GM12874 (cell line): ENCODE measurements around the gene SLC1A2.

Experiments used
- TF ChIP-seq, protein P1 (sequence below): IDR thresholded peaks from 2 replicates; pipeline ENCODE4 v1.5.1; 2011; ENCODE audit warnings: low read depth, mild to moderate bottlenecking, control low read depth, low read length, moderate library complexity; ENCODE audit not compliant: insufficient read depth

SLC1A2 gene

DNA sequence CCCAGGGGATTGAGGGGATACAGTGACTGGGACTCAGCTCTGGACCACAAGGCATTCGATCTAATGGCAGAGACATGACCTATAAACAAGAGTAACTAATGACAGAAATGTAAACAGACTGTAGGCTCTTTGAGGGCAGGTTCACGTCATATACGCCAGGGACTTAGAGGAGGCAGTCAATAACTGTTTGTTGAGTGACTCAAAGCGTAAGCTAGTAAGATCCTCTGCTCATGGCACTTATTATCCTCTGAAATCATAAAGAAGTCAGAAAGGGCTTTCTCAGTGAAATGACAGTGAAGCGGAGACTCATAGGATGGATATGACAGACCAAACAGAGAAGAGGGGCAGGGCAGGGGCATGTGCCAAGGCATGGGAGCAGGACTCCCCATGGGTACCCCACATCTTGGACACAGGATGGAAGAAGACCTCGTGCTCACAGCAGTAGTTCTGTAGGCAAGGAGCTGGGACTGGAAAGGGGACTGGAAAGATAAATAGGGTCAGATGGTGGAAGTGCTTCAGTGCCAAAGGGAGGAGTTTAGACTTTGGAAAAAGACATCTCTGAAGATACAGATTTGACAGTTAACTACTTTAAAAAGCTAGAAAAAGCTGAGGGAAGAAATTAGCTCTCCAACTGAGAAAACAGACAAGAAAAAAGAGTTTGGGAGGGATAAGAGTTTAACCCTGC, 72.7 kb downstream of the SLC1A2 start:
- TF ChIP-seq, protein P1, sequence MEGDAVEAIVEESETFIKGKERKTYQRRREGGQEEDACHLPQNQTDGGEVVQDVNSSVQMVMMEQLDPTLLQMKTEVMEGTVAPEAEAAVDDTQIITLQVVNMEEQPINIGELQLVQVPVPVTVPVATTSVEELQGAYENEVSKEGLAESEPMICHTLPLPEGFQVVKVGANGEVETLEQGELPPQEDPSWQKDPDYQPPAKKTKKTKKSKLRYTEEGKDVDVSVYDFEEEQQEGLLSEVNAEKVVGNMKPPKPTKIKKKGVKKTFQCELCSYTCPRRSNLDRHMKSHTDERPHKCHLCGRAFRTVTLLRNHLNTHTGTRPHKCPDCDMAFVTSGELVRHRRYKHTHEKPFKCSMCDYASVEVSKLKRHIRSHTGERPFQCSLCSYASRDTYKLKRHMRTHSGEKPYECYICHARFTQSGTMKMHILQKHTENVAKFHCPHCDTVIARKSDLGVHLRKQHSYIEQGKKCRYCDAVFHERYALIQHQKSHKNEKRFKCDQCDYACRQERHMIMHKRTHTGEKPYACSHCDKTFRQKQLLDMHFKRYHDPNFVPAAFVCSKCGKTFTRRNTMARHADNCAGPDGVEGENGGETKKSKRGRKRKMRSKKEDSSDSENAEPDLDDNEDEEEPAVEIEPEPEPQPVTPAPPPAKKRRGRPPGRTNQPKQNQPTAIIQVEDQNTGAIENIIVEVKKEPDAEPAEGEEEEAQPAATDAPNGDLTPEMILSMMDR, result no peak

DNA sequence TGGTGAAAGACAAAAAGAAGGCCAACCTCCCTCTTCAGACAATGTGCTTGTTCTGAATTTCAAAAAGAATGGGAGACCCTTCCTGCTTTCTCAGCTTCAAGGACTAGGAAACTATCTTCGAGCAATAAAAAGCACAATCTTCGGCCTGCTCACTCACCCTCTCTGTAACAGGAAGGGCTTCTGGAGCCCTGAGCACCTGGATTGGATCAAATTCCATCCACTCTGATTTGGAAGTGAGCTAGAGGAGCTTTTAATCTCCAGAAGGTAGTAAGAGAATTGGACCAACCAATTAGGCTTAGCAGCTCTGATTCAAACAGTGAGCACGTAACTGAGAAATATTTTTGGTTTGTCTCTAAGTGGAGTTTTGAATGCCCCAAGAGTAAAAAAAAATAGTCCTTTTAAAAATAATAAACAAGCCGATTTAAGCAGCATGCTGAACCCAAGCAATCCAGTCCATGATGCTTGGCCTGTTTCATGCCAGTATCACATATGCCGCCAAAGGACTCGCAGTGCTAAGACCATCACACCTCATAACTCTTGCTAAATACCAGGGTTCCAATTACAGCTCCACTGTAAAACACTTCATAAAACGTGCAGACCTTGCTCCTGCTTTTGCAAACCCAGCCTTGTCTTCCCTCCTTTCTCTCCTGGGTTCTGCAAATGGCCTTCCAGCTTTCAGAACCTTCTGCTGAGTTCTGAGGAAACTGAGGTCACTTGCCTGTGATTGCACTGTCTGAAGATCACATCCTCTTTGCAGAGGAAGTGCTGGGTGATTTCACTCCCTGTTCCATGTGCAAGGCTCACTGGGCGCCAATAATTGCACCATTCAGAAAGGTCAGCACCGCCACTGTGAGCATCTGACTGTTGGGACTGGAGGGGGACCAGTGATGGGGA, 74.4 kb downstream of the SLC1A2 start:
- TF ChIP-seq, protein P1, result no peak

DNA sequence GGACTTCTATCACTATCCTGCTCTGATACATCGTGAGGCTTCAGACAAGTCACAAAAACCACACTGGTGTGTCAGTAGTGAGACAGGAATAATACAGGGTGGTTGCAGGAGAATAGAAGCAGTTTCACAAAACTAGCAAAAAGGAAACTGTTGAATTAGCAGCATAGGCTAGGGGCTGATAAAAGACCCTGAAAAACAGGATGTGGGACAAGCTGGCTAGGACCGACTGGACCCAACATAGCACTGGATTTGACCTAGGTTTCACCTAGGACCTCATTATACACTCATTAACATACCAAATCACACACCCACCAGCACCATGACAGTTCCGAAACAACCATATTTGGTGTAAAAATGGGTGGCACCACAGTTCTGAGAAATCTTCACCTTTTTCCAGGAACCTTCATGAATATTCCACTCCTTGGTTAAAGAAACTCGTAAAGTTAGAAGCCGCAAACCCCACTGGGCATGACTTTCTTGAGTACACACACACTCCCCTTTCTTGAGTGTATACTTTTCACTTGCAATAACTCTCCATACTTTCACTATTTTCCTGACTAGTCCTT, 76.2 kb downstream of the SLC1A2 start:
- TF ChIP-seq, protein P1, result no peak

DNA sequence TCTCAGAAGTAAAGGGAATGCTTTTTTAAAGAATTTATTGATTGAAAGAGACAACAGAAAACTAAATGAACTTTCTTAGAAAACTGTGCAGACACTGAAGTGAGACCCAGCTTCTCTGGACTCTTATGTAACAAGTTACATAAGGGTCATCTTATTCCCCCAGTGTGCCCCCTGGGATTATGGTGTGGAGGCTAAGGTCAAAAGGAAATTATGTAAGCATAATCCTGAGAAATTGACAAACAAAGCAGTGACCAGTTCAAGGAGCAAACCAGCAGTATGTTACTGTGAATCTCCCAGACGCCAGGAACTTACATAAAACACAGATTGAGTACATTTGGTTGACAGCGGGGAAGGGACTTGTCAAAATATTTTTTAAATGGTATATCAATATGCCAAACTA, 78.6 kb downstream of the SLC1A2 start:
- TF ChIP-seq, protein P1, result no peak

DNA sequence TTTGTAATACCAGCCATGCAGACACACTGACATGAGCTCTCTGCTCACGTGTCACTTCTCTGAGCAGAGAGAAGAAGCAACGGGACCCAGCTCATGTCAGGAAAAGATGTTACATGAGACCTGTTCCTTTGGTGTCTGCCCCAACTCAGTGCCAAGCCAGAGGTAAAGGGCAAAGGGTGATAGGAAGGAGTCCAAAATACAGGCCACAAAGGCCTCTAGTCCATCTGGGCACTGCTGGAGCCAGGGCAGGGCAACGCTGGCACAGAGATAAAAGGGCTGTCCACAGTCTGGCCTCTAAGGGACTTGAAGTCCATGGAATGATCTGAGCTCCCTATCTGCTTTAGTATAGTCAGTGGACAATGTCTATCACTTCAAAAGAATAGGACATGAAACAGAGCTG, 79.3 kb downstream of the SLC1A2 start:
- TF ChIP-seq, protein P1, result no peak

DNA sequence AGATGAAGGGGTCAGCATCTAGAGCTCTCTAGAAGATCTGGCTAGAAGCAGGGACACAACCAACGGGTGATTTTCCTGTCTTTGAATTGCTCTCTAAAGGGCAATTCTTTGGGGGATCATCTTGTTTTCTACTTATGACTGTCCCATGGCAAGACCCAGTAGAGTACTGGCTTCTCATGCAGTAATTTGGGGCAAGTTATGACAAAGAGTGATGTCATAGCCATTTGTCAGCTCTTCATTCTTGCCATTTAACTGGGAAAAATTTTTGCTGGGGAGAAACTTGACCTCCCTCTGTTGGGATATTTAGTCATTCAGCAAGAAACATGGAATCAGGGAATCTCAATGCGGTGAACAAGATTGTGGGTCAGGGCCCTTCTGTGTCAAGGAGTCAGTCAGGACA, 80.4 kb downstream of the SLC1A2 start:
- TF ChIP-seq, protein P1, result no peak

DNA sequence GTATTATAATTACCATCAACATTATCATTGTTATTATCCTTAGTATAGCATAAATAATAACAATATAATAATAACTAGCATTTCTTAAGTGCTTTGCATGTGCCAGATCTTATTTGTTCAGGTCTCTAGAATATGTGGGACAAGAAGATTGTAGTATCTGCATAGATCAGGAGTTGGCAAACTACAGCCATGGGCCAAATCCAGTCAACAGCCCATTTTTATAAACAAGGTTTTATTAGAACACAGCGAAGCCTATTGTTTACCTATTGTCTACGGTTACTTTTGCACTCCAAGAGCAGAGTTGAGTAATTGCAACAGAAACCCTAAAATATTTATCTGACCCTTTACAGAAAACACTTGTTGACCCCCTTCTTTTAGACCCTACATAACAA, 81.4 kb downstream of the SLC1A2 start:
- TF ChIP-seq, protein P1, result no peak
